NCI-H2107 (cell line): ENCODE measurements around the gene MX2.
"Not testable (repeated sequence)": the region's sequence is repeated elsewhere in the genome, so short reads cannot be mapped to it uniquely, and the experiment has no call there.

Source experiments
- DNase-seq: peaks from one replicate; lab custom pipeline; 2025; lab: John Stamatoyannopoulos, UW

Gene MX2

GRCh38 chr21:41418393-41418792, 56.6 kb downstream of the MX2 start:
- DNase-seq: no peak

- DNase-seq: no peak
These were observed 57.3 kb downstream of the MX2 start for GRCh38 chr21:41418956-41419680.

- peak; percentile 56 for DNase-seq
These were observed 58.4 kb downstream of the MX2 start for GRCh38 chr21:41419921-41420862.

GRCh38 chr21:41420998-41421397, 59.2 kb downstream of the MX2 start:
- DNase-seq: not testable (repeated sequence)

- DNase-seq: no peak
These were observed 60.9 kb downstream of the MX2 start for GRCh38 chr21:41422546-41423304.

GRCh38 chr21:41423305-41423636, 61.4 kb downstream of the MX2 start:
- DNase-seq: not testable (repeated sequence)

- DNase-seq: no peak
These were observed 63.7 kb downstream of the MX2 start for GRCh38 chr21:41425588-41425953.

- peak; percentile 49 for DNase-seq
These were observed 64.3 kb downstream of the MX2 start, which contains the start of gene MX1 for GRCh38 chr21:41425954-41426675. Gene MX1 (plus strand): TSS chr21:41426239. CDS start chr21:41432071, 5,832 bp downstream.

- no peak for DNase-seq
These were observed 65.0 kb downstream of the MX2 start for GRCh38 chr21:41426676-41427404.

GRCh38 chr21:41427556-41427955, 65.7 kb downstream of the MX2 start:
- no peak for DNase-seq

GRCh38 chr21:41428311-41428710, 66.5 kb downstream of the MX2 start:
- DNase-seq: no peak

- no peak for DNase-seq
These were observed 67.0 kb downstream of the MX2 start for GRCh38 chr21:41428847-41429246.

GRCh38 chr21:41429305-41429704, 67.5 kb downstream of the MX2 start:
- DNase-seq: no peak

GRCh38 chr21:41429925-41430491, 68.2 kb downstream of the MX2 start:
- DNase-seq: no peak

- DNase-seq: no peak
These were observed 70.1 kb downstream of the MX2 start for GRCh38 chr21:41431788-41432548.

GRCh38 chr21:41432562-41433460, 71.0 kb downstream of the MX2 start:
- no peak for DNase-seq

- DNase-seq: no peak
These were observed 71.7 kb downstream of the MX2 start for GRCh38 chr21:41433566-41433965.

- no peak for DNase-seq
These were observed 73.9 kb downstream of the MX2 start for GRCh38 chr21:41435706-41436105.

GRCh38 chr21:41437729-41438128, 75.9 kb downstream of the MX2 start:
- no peak for DNase-seq
